ENCODE measurements around the gene RFX4.

GRCh38 chr12:106580671-106581508, 1.9 kb upstream of the RFX4 start:
- TF ChIP-seq CTCF (conservative IDR thresholded peaks at IDR 0.05; ENCODE audit: low read length) (no peak), EZH2phosphoT487 (IDR thresholded peaks at IDR 0.05; ENCODE audit: borderline replicate concordance) (no peak)

Data from Loucy (cell line).